Retinal pigment epithelial cell (primary cell): ENCODE measurements around the gene FAM136A.

Source experiments
- DNase-seq: peaks from one replicate; pipeline ENCODE4 v3.0.0-alpha.2; 2010; ENCODE audit warnings: low read depth
- H3K4me3 ChIP-seq: 2 replicates; pipeline ENCODE4 v1.5.1; 2011; ENCODE audit warnings: mild to moderate bottlenecking, low read length, control low read depth, moderate library complexity
- TF ChIP-seq, protein P1 (sequence below): conservative IDR thresholded peaks from 2 replicates; pipeline ENCODE4 v1.5.1; 2011; ENCODE audit warnings: low read depth, low read length, control low read depth, inconsistent platforms

FAM136A gene

GRCh38 chr2:70261501-70261900, 40.4 kb downstream of the FAM136A start:
- no peak for DNase-seq
- TF ChIP-seq, protein P1, sequence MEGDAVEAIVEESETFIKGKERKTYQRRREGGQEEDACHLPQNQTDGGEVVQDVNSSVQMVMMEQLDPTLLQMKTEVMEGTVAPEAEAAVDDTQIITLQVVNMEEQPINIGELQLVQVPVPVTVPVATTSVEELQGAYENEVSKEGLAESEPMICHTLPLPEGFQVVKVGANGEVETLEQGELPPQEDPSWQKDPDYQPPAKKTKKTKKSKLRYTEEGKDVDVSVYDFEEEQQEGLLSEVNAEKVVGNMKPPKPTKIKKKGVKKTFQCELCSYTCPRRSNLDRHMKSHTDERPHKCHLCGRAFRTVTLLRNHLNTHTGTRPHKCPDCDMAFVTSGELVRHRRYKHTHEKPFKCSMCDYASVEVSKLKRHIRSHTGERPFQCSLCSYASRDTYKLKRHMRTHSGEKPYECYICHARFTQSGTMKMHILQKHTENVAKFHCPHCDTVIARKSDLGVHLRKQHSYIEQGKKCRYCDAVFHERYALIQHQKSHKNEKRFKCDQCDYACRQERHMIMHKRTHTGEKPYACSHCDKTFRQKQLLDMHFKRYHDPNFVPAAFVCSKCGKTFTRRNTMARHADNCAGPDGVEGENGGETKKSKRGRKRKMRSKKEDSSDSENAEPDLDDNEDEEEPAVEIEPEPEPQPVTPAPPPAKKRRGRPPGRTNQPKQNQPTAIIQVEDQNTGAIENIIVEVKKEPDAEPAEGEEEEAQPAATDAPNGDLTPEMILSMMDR = no peak
- H3K4me3 ChIP-seq = no peak overlapping the region

- H3K4me3 ChIP-seq = peak overlapping the region; percentile 66
- no peak for DNase-seq
- TF ChIP-seq, protein P1 = no peak
Observed at GRCh38 chr2:70258532-70258875, 43.4 kb downstream of the FAM136A start.

GRCh38 chr2:70255637-70256314, 46.1 kb downstream of the FAM136A start:
- DNase-seq = no peak
- TF ChIP-seq, protein P1 = no peak
- no peak overlapping the region for H3K4me3 ChIP-seq

DNA sequence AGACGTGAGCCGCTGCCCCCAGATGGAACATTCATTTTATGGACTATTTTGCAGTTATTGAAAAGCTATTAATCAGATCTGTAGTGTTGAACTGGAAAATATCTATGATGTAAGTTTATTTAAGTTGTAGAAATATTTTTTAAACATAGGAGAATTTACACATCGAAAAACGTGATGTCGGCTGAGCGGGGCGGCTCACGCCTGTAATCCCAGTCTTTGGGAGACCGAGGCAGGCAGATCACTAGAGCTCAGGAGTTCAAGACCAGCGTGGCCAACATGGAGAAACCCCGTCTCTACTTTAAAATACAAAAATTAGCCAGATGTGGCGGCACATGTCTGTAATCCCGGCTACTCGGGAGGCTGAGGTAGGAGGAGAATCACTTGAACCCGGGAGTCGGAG, 51.4 kb downstream of the FAM136A start:
- no peak for DNase-seq
- TF ChIP-seq, protein P1 = no peak
- no peak overlapping the region for H3K4me3 ChIP-seq

- peak; percentile 91 for DNase-seq
- peak within 1 kb of the TSS; percentile 99 for H3K4me3 ChIP-seq
- TF ChIP-seq, protein P1 = no peak
Observed at GRCh38 chr2:70248181-70248847, 53.6 kb downstream of the FAM136A start, which contains the start of gene TIA1. TIA1 (minus strand) TSS chr2:70248628; CDS start chr2:70248430, 198 bp downstream.

- TF ChIP-seq, protein P1 = no peak
- no peak for DNase-seq
- peak overlapping the region; percentile 99 for H3K4me3 ChIP-seq
Observed at GRCh38 chr2:70247364-70248180, 54.3 kb downstream of the FAM136A start.
